ENCODE data around the gene LY9.

The LY9 gene

GRCh38 chr1:160795951-160796383, at the start of gene LY9:
LY9 (plus strand) TSS chr1:160796174; CDS start chr1:160796188, 14 bp downstream.
- DNase-seq: no peak

GRCh38 chr1:160746836-160747500, 49.0 kb upstream of the LY9 start:
- DNase-seq: no peak

- no peak for DNase-seq
Observed at GRCh38 chr1:160747717-160748116, 48.3 kb upstream of the LY9 start.

- DNase-seq: no peak
Observed at GRCh38 chr1:160748181-160748877, 47.6 kb upstream of the LY9 start.

GRCh38 chr1:160748878-160749269, 47.1 kb upstream of the LY9 start:
- no peak for DNase-seq

- no peak for DNase-seq
Observed at GRCh38 chr1:160750608-160751007, 45.4 kb upstream of the LY9 start.

GRCh38 chr1:160752406-160752805, 43.6 kb upstream of the LY9 start:
- no peak for DNase-seq

GRCh38 chr1:160752924-160753323, 43.0 kb upstream of the LY9 start:
- no peak for DNase-seq

- no peak for DNase-seq
Observed at GRCh38 chr1:160753594-160753993, 42.4 kb upstream of the LY9 start.

GRCh38 chr1:160755461-160755860, 40.5 kb upstream of the LY9 start:
- DNase-seq: no peak

GRCh38 chr1:160755911-160756848, 39.8 kb upstream of the LY9 start:
- no peak for DNase-seq

GRCh38 chr1:160756849-160757201, 39.1 kb upstream of the LY9 start:
- no peak for DNase-seq

- DNase-seq: no peak
Observed at GRCh38 chr1:160758521-160758920, 37.5 kb upstream of the LY9 start.

- no peak for DNase-seq
Observed at GRCh38 chr1:160759740-160760139, 36.2 kb upstream of the LY9 start.

- no peak for DNase-seq
Observed at GRCh38 chr1:160761046-160761445, 34.9 kb upstream of the LY9 start.

- DNase-seq: no peak
Observed at GRCh38 chr1:160761886-160762285, 34.1 kb upstream of the LY9 start.

GRCh38 chr1:160763993-160764392, 32.0 kb upstream of the LY9 start:
- no peak for DNase-seq

GRCh38 chr1:160767395-160768294, 28.3 kb upstream of the LY9 start:
- no peak for DNase-seq

GRCh38 chr1:160768295-160768657, 27.7 kb upstream of the LY9 start:
- DNase-seq: peak in 1 of 14 donors; percentile 1

GRCh38 chr1:160772331-160772730, 23.6 kb upstream of the LY9 start:
- no peak for DNase-seq

GRCh38 chr1:160773093-160773492, 22.9 kb upstream of the LY9 start:
- DNase-seq: no peak
